Measurements from ENCODE around the gene SLC35E4.
"Not testable (repeated sequence)": the region's sequence is repeated elsewhere in the genome, so short reads cannot be mapped to it uniquely, and the experiment has no call there.

The SLC35E4 gene

GRCh38 chr22:30654361-30654760, 18.8 kb downstream of the SLC35E4 start:
- DNase-seq, result no peak

- no peak for DNase-seq
Observed at GRCh38 chr22:30655532-30655931, 20.0 kb downstream of the SLC35E4 start.

GRCh38 chr22:30662040-30662439, 26.5 kb downstream of the SLC35E4 start:
- no peak for DNase-seq

GRCh38 chr22:30664798-30665197, 29.2 kb downstream of the SLC35E4 start:
- no peak for DNase-seq

- no peak for DNase-seq
Observed at GRCh38 chr22:30665266-30665665, 29.7 kb downstream of the SLC35E4 start.

- no peak for DNase-seq
Observed at GRCh38 chr22:30665786-30666185, 30.2 kb downstream of the SLC35E4 start.

- no peak for DNase-seq
Observed at GRCh38 chr22:30667107-30667493, 31.5 kb downstream of the SLC35E4 start.

- peak; percentile 93 for DNase-seq
Observed at GRCh38 chr22:30667494-30668385, 32.2 kb downstream of the SLC35E4 start, which contains the start of gene DUSP18. DUSP18 (minus strand) TSS chr22:30667875; CDS start chr22:30664003, 3,872 bp downstream.

- DNase-seq, result no peak
Observed at GRCh38 chr22:30668386-30668710, 32.8 kb downstream of the SLC35E4 start.

GRCh38 chr22:30671071-30671470, 35.5 kb downstream of the SLC35E4 start:
- no peak for DNase-seq

- DNase-seq, result no peak
Observed at GRCh38 chr22:30673136-30673535, 37.6 kb downstream of the SLC35E4 start.

- DNase-seq, result no peak
Observed at GRCh38 chr22:30674482-30674881, 38.9 kb downstream of the SLC35E4 start.

GRCh38 chr22:30675436-30675835, 39.9 kb downstream of the SLC35E4 start:
- no peak for DNase-seq

GRCh38 chr22:30676565-30676964, 41.0 kb downstream of the SLC35E4 start:
- DNase-seq, result not testable (repeated sequence)

- DNase-seq, result not testable (repeated sequence)
Observed at GRCh38 chr22:30679895-30680690, 44.5 kb downstream of the SLC35E4 start.

- DNase-seq, result no peak
Observed at GRCh38 chr22:30680991-30681770, 45.6 kb downstream of the SLC35E4 start.

- DNase-seq, result no peak
Observed at GRCh38 chr22:30681831-30682230, 46.2 kb downstream of the SLC35E4 start.

- no peak for DNase-seq
Observed at GRCh38 chr22:30685178-30685577, 49.6 kb downstream of the SLC35E4 start.

- DNase-seq, result no peak
Observed at GRCh38 chr22:30687358-30687757, 51.8 kb downstream of the SLC35E4 start.

GRCh38 chr22:30689622-30690021, 54.0 kb downstream of the SLC35E4 start:
- no peak for DNase-seq

- no peak for DNase-seq
Observed at GRCh38 chr22:30691204-30691603, 55.6 kb downstream of the SLC35E4 start.

- peak; percentile 66 for DNase-seq
Observed at GRCh38 chr22:30694171-30694639, 58.6 kb downstream of the SLC35E4 start.
